GM12873 (cell line): ENCODE data around the gene BTRC.

Source experiments
- TF ChIP-seq, protein P1 (sequence below): IDR thresholded peaks from 2 replicates; pipeline ENCODE4 v1.5.1; 2012; ENCODE audit warnings: low read depth, mild to moderate bottlenecking, moderate library complexity, low read length, control low read depth; ENCODE audit not compliant: insufficient read depth; ENCODE audit errors: missing control alignments

The BTRC gene

GRCh38 chr10:101576211-101576863 lies 222.4 kb downstream of the BTRC start:
- TF ChIP-seq, protein P1, sequence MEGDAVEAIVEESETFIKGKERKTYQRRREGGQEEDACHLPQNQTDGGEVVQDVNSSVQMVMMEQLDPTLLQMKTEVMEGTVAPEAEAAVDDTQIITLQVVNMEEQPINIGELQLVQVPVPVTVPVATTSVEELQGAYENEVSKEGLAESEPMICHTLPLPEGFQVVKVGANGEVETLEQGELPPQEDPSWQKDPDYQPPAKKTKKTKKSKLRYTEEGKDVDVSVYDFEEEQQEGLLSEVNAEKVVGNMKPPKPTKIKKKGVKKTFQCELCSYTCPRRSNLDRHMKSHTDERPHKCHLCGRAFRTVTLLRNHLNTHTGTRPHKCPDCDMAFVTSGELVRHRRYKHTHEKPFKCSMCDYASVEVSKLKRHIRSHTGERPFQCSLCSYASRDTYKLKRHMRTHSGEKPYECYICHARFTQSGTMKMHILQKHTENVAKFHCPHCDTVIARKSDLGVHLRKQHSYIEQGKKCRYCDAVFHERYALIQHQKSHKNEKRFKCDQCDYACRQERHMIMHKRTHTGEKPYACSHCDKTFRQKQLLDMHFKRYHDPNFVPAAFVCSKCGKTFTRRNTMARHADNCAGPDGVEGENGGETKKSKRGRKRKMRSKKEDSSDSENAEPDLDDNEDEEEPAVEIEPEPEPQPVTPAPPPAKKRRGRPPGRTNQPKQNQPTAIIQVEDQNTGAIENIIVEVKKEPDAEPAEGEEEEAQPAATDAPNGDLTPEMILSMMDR, result no peak

DNA sequence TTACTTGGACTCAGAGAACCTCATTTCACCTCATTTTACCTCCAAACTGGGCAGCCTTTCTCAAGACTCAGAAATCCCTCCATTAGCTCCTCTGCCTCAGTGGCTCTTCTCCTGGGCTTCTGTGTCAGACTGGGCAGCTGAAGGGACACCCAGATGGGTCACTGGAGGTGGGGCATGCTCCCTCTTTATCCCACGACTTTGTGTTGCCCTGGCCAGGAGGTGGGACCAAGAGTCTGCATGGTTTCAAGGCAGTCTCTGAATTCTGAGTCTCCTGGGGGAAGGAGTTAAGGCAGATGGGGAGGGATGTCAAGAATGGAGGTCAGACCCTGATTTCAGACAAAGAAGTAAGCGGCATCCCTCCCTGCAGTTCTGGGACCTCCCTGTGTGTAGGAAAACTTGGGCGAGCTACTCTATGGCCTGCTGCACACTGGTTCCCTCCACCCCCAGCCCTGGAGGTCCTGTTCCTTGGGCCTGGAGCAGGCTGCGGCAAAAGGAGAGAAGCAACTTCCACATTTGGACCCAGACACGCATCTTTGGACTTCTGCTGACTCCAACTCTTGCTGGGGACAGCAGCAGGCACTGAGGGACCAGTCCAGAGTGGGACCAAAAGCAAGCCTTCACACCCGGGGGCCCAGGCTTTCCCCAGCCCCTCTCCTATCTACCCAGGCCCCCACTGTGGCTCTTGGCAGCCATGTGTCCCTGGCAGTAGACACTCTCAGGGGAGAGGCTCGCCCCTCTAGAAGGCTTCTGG lies 223.3 kb downstream of the BTRC start:
- TF ChIP-seq, protein P1, result no peak

- TF ChIP-seq, protein P1, result no peak
Observed at GRCh38 chr10:101578192-101578591, 224.2 kb downstream of the BTRC start.

DNA sequence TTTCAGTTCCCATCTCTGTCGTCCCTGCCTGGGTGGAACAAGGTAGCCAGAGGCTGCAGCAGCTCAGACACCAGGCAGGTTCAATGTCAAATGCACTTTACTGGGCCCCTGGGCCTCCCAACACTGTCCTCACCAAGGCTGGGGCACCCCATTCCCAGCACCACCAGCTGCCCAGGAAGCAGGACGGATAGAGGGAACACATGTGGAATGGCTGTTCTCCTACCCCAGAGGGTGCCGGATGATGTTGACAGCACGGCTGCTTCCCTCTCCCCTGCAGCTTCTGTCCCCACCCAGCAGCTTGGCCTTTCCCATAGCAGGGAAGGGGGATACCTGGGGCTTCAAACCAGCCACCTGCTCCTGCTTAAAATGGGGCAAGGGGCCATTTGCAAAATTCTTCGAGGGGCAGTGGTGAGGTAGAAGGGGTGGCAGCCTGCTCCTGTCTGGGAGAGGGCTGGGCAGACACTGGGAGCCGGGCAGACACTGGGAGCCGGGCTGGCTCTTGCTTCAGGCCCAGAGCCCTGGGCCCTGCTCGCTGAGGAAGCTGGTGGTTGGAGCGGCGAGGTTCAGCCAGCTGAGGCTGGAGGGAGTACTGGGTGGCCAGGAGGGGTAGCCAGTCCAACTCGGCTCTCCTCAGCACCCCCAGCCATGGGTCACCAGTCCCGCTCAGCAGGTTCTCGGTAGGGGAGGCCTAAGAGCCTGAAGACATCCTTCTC lies 225.0 kb downstream of the BTRC start:
- TF ChIP-seq, protein P1, result no peak

- TF ChIP-seq, protein P1, result no peak
Observed at GRCh38 chr10:101579516-101579870, 225.5 kb downstream of the BTRC start.

- TF ChIP-seq, protein P1, result no peak
Observed at GRCh38 chr10:101580486-101581399, 226.8 kb downstream of the BTRC start.

GRCh38 chr10:101585841-101586240 lies 231.9 kb downstream of the BTRC start:
- TF ChIP-seq, protein P1, result no peak
